ENCODE data around the gene SEMA3F. TPM values are rescaled to one million over a fixed set of nuclear protein-coding genes. Genes with fewer than 3 reads are reported as not detected.

SEMA3F gene
- total RNA-seq, 1 donor from 2014 or later = 48.0 TPM

DNA sequence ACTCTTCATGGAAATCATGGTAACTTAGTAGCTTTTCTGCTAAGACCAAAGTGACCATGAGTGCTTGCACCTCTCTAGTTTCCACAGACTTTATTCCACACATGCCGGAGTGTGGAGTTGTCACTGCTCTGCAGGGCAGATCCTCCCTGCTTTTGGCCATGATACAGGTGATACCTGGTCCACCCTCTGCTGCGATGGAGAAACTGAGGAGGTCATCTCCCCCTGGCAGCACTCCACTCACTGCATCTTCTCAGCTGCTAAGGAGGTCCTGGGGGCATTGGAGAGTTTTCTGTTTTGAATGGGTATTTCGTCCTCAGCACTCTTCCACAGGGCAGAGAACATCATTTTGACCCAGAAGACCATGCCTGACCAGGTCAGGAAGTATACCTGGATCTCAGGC is 35.3 kb upstream of the SEMA3F start:
- H3K27ac Mint-ChIP-seq = no peak overlapping the region
- TF ChIP-seq, protein P1, sequence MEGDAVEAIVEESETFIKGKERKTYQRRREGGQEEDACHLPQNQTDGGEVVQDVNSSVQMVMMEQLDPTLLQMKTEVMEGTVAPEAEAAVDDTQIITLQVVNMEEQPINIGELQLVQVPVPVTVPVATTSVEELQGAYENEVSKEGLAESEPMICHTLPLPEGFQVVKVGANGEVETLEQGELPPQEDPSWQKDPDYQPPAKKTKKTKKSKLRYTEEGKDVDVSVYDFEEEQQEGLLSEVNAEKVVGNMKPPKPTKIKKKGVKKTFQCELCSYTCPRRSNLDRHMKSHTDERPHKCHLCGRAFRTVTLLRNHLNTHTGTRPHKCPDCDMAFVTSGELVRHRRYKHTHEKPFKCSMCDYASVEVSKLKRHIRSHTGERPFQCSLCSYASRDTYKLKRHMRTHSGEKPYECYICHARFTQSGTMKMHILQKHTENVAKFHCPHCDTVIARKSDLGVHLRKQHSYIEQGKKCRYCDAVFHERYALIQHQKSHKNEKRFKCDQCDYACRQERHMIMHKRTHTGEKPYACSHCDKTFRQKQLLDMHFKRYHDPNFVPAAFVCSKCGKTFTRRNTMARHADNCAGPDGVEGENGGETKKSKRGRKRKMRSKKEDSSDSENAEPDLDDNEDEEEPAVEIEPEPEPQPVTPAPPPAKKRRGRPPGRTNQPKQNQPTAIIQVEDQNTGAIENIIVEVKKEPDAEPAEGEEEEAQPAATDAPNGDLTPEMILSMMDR (conservative IDR thresholded peaks at IDR 0.05) = no peak
- H3K27me3 Mint-ChIP-seq = no peaks in the 10 kb centered on the region
- no peak overlapping the region for H3K4me3 Mint-ChIP-seq
- no peak for DNase-seq (ENCODE audit: extremely low spot score, unreplicated experiment)
- peaks cover 28% of the 10 kb centered on the region for H3K4me1 Mint-ChIP-seq (ENCODE audit: unreplicated experiment)
- H3K9me3 Mint-ChIP-seq = no peaks in the 10 kb centered on the region
- H3K36me3 Mint-ChIP-seq = peaks cover 25% of the 10 kb centered on the region

DNA sequence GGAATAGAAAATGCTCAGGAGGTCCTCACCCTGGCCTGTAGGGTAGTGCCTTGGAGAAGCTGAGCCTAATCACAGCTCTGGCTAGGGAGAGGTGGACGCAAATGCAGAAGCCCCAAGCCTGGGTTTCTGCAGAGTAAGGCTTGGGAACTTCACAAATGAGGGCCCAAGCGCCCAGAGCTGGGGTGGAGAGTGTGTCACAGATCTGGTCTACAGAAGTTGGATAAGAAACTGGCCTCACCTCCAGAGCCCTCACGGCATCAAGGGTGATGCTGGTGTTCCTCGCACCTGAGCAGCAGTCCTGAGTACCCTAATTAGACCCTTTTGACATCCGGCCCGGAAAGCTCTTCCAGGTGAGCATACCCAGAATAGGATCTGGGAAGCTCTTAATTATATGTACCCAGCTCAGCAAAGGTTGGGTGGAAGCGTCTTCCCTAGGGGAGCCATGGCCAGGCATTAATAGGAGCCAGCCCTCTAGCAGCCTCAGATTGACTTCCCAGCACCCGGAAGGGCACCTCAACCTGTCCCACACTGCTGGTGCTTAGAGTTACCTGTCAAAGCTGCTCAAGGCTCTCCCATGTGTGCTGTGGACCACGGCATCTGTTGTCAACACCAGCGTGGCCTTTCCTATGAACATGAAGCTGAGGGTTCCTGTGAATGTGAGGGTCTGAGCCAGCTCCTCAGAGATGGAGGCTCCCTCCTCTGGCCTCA is 34.6 kb upstream of the SEMA3F start:
- TF ChIP-seq, protein P1 (conservative IDR thresholded peaks at IDR 0.05) = no peak
- peaks cover 30% of the 10 kb centered on the region for H3K4me1 Mint-ChIP-seq (ENCODE audit: unreplicated experiment)
- peaks cover 20% of the 10 kb centered on the region for H3K36me3 Mint-ChIP-seq
- H3K4me3 Mint-ChIP-seq = no peak overlapping the region
- no peaks in the 10 kb centered on the region for H3K9me3 Mint-ChIP-seq
- H3K27me3 Mint-ChIP-seq = no peaks in the 10 kb centered on the region
- no peak for DNase-seq (ENCODE audit: extremely low spot score, unreplicated experiment)
- peak overlapping the region; percentile 34 for H3K27ac Mint-ChIP-seq

DNA sequence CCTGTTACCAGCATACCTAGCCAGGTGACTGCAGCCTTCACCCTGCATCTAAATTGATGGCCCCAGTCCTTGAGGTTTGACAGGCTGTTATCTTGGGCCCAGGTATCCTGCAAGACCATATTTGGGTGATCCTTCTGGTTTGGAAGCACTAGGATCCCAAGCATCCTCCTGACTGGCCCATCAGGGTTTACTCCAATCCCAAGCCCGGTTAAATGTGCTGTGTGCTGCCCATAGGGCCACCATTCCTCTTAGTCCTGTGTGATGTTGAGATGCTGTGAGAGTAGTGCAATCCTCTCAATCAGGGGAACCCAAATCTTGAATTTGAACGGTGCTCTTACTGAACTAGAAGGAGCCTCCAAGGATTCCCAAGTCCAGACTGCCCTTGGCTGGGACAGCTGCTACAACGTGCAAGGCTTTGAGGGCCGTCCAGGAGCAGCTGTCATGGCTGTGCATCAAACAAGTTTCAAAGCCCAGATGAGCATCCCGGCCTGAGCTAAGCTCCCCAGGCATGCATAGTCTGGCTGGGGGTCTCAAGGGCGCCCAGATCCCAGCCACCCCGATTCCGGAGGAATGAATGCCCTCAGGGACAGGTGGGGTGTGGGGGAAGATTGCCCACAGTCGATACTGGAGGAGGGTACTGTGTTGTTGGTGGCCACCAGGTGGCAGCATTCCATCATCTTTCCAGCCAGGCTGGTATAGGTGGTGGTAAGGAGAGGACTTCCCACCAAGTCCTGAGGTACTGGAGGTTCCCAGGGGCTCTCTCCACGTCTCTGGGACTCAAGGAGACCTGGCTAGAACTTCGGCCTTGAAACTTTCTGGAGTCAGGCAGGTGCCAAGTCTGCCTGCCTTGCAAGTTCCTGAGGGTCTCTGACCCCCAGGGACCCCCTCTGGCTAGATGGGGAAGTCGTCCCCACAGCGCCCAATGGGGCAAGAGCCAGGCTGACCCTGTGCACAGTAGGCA is 33.8 kb upstream of the SEMA3F start:
- peak; percentile 85 for DNase-seq (ENCODE audit: extremely low spot score, unreplicated experiment)
- Mint-ChIP-seq H3K9me3 (no peaks in the 10 kb centered on the region), H3K27me3 (no peaks in the 10 kb centered on the region), H3K36me3 (peaks cover 12% of the 10 kb centered on the region), H3K4me1 (ENCODE audit: unreplicated experiment) (peaks cover 38% of the 10 kb centered on the region), H3K27ac (peak overlapping the region; percentile 64), H3K4me3 (no peak overlapping the region)
- TF ChIP-seq, protein P1 (conservative IDR thresholded peaks at IDR 0.05) = peak; percentile 97

DNA sequence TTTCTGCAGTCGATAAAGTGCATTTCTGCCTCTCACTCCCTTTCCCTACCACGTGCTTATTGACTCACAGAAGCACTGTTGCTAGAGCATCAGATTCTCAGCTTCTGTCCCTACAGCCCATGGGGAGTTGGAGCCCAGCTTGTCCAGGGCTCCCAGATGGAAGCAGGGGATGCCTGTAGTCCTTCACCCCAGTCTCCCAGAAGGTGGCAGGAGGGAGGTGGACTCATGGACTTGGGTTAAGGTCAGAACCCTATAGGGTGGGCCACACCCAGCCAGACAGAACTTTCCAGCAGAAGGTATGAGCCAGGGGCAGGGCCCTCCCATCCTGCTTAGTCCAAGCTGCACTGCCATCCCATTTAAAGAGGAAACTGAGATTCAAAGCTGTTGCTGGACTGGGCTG is 33.1 kb upstream of the SEMA3F start:
- peaks cover 7% of the 10 kb centered on the region for H3K36me3 Mint-ChIP-seq
- DNase-seq (ENCODE audit: extremely low spot score, unreplicated experiment) = no peak
- no peaks in the 10 kb centered on the region for H3K27me3 Mint-ChIP-seq
- H3K27ac Mint-ChIP-seq = peak overlapping the region; percentile 64
- TF ChIP-seq, protein P1 (conservative IDR thresholded peaks at IDR 0.05) = no peak
- H3K9me3 Mint-ChIP-seq = no peaks in the 10 kb centered on the region
- peaks cover 39% of the 10 kb centered on the region for H3K4me1 Mint-ChIP-seq (ENCODE audit: unreplicated experiment)
- H3K4me3 Mint-ChIP-seq = peak overlapping the region; percentile 47

DNA sequence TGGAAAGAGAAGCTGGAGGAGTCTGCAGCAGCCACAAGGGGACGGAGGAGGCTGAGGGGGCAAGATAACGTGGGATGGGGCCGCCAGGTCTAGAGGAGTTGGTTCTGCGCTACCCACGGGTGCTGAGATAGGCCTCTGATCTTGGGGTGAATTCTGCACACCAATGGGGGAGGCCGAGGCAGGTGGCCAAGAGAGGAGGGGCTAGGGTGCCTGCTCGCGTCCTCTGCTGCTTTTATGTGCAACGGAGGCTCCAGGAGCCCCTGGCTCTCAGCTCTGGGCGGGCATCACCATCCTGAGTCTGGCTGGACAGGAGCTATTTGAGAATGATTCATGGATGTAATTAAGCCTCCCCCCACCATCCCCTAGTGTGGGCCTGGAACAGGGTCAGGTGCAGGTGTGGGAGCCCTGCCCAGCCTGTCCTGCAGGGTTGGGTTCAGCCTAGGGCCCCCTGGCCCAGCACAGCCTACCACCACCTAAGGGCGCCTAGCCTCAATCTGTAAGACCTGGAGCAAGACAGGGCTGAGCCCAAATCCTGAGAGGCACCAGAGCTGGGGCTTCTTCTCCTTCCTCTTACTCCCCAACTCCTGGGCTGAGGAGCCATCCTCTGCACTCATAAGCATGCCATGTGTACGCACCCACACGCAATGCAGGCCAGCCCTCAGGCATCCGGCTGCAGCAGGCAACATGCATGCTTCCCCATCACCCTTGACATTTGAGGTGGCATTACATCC is 32.3 kb upstream of the SEMA3F start:
- TF ChIP-seq, protein P1 (conservative IDR thresholded peaks at IDR 0.05) = no peak
- Mint-ChIP-seq H3K27ac (peak overlapping the region; percentile 64), H3K4me1 (ENCODE audit: unreplicated experiment) (peaks cover 39% of the 10 kb centered on the region), H3K4me3 (peak overlapping the region; percentile 63), H3K9me3 (no peaks in the 10 kb centered on the region), H3K27me3 (no peaks in the 10 kb centered on the region), H3K36me3 (peaks cover 4% of the 10 kb centered on the region)
- no peak for DNase-seq (ENCODE audit: extremely low spot score, unreplicated experiment)

Data from type B pancreatic cell (in vitro differentiated cells).